ENCODE results near the gene LCN15. TPM values are rescaled to one million over a fixed set of nuclear protein-coding genes. Genes with fewer than 3 reads are reported as not detected.

Gene LCN15
- total RNA-seq, 1 experiment from 2014 or later, result not detected

- DNase-seq, result no peak
- BruUV-seq (replicated peaks), result no TSS peak
- Histone ChIP-seq H3K4me3 (ENCODE audit: low read length) (no peak overlapping the region), H3K36me3 (ENCODE audit: low read depth, low read length) (no peaks in the 10 kb centered on the region), H3K27me3 (ENCODE audit: low read length) (peaks cover 18% of the 10 kb centered on the region), H3K79me2 (ENCODE audit: low read length) (no peaks in the 10 kb centered on the region), H3F3A (ENCODE audit: low read length, unreplicated experiment) (no peaks in the 10 kb centered on the region), H3K4me2 (ENCODE audit: low read length) (no peak overlapping the region), H3K4me1 (ENCODE audit: insufficient read depth, low read length) (no peaks in the 10 kb centered on the region), H3K27ac (ENCODE audit: low read length) (no peak overlapping the region), H3K9me3 (ENCODE audit: low read length) (no peaks in the 10 kb centered on the region), H2AFZ (ENCODE audit: low read length) (no peak overlapping the region), H3K9me2 (replicated peaks; ENCODE audit: low read length) (no peaks in the 10 kb centered on the region), H3K9ac (ENCODE audit: low read length) (no peak overlapping the region), H4K20me1 (ENCODE audit: low read length) (no peaks in the 10 kb centered on the region)
- no peak for ATAC-seq
- no peak for TF ChIP-seq EZH2 (IDR thresholded peaks at IDR 0.05; ENCODE audit: low read length, unreplicated experiment)
- no peak for TF ChIP-seq CTCF (conservative IDR thresholded peaks at IDR 0.05; ENCODE audit: low read depth, low read length)
- no peak for TF ChIP-seq EZH2phosphoT487 (IDR thresholded peaks at IDR 0.05; ENCODE audit: borderline replicate concordance, low read length)
- intact Hi-C loops (cut with micrococcal nuclease), result no loop called here
- CTCF ChIA-PET, result no interaction called here
- POLR2A ChIA-PET (ENCODE audit: unreplicated experiment), result no interaction called here
These were observed 18.7 kb downstream of the LCN15 start for GRCh38 chr9:136745389-136746154.

GRCh38 chr9:136744773-136745172 is 19.5 kb downstream of the LCN15 start:
- H2AFZ ChIP-seq (ENCODE audit: low read length), result no peak overlapping the region
- no peak overlapping the region for H3K4me3 ChIP-seq (ENCODE audit: low read length)
- no peaks in the 10 kb centered on the region for H3F3A ChIP-seq (ENCODE audit: low read length, unreplicated experiment)
- ChIA-PET CTCF (no interaction called here), POLR2A (ENCODE audit: unreplicated experiment) (no interaction called here)
- TF ChIP-seq EZH2 (IDR thresholded peaks at IDR 0.05; ENCODE audit: low read length, unreplicated experiment) (no peak), CTCF (conservative IDR thresholded peaks at IDR 0.05; ENCODE audit: low read depth, low read length) (no peak), EZH2phosphoT487 (IDR thresholded peaks at IDR 0.05; ENCODE audit: borderline replicate concordance, low read length) (no peak)
- no peaks in the 10 kb centered on the region for H3K36me3 ChIP-seq (ENCODE audit: low read depth, low read length)
- H3K79me2 ChIP-seq (ENCODE audit: low read length), result no peaks in the 10 kb centered on the region
- H3K4me2 ChIP-seq (ENCODE audit: low read length), result no peak overlapping the region
- H4K20me1 ChIP-seq (ENCODE audit: low read length), result no peaks in the 10 kb centered on the region
- ATAC-seq (no peak), DNase-seq (no peak)
- intact Hi-C loops (cut with micrococcal nuclease), result no loop called here
- peaks cover 18% of the 10 kb centered on the region for H3K27me3 ChIP-seq (ENCODE audit: low read length)
- no peaks in the 10 kb centered on the region for H3K9me2 ChIP-seq (replicated peaks; ENCODE audit: low read length)
- H3K9ac ChIP-seq (ENCODE audit: low read length), result no peak overlapping the region
- H3K4me1 ChIP-seq (ENCODE audit: insufficient read depth, low read length), result no peaks in the 10 kb centered on the region
- no TSS peak for BruUV-seq (replicated peaks)
- no peaks in the 10 kb centered on the region for H3K9me3 ChIP-seq (ENCODE audit: low read length)
- no peak overlapping the region for H3K27ac ChIP-seq (ENCODE audit: low read length)

GRCh38 chr9:136743639-136744211 is 20.6 kb downstream of the LCN15 start:
- Histone ChIP-seq H3K4me2 (ENCODE audit: low read length) (no peak overlapping the region), H2AFZ (ENCODE audit: low read length) (no peak overlapping the region), H3K27ac (ENCODE audit: low read length) (no peak overlapping the region), H3K9me2 (replicated peaks; ENCODE audit: low read length) (no peaks in the 10 kb centered on the region), H3F3A (ENCODE audit: low read length, unreplicated experiment) (no peaks in the 10 kb centered on the region), H3K36me3 (ENCODE audit: low read depth, low read length) (no peaks in the 10 kb centered on the region), H3K9ac (ENCODE audit: low read length) (no peak overlapping the region), H3K27me3 (ENCODE audit: low read length) (peaks cover 18% of the 10 kb centered on the region), H3K79me2 (ENCODE audit: low read length) (no peaks in the 10 kb centered on the region), H3K4me1 (ENCODE audit: insufficient read depth, low read length) (no peaks in the 10 kb centered on the region), H4K20me1 (ENCODE audit: low read length) (no peaks in the 10 kb centered on the region), H3K4me3 (ENCODE audit: low read length) (no peak overlapping the region), H3K9me3 (ENCODE audit: low read length) (no peaks in the 10 kb centered on the region)
- no peak for DNase-seq
- TF ChIP-seq CTCF (conservative IDR thresholded peaks at IDR 0.05; ENCODE audit: low read depth, low read length) (no peak), EZH2 (IDR thresholded peaks at IDR 0.05; ENCODE audit: low read length, unreplicated experiment) (no peak), EZH2phosphoT487 (IDR thresholded peaks at IDR 0.05; ENCODE audit: borderline replicate concordance, low read length) (no peak)
- CTCF ChIA-PET, result no interaction called here
- no TSS peak for BruUV-seq (replicated peaks)
- intact Hi-C loops (cut with micrococcal nuclease), result no loop called here
- ATAC-seq, result no peak
- POLR2A ChIA-PET (ENCODE audit: unreplicated experiment), result no interaction called here

Measured in PC-3 (cell line).